DOHH2 (cell line): ENCODE measurements around the gene LATS2.

Source experiments
- H3F3A ChIP-seq: fragments of 200-600 bp; sonication (generic), shearing (Covaris generic); 2 replicates; pipeline ENCODE4 v1.6.0; 2016; ENCODE audit warnings: antibody characterized with exemption, mild to moderate bottlenecking; ENCODE audit not compliant: control insufficient read depth, insufficient read depth
- H3K27ac ChIP-seq: fragments of 200-600 bp; sonication (generic); 2 replicates; pipeline ENCODE4 v1.5.1; 2014; ENCODE audit warnings: low read depth, mild to moderate bottlenecking, low read length, moderate library complexity
- H3K27me3 ChIP-seq: fragments of 200-600 bp; sonication (generic); 2 replicates; pipeline ENCODE4 v1.6.1; 2014; ENCODE audit warnings: mild to moderate bottlenecking, low read length, mixed read lengths; ENCODE audit not compliant: control insufficient read depth
- H3K36me3 ChIP-seq: fragments of 200-600 bp; sonication (generic); 2 replicates; pipeline ENCODE4 v1.6.1; 2014; ENCODE audit warnings: mild to moderate bottlenecking, low read length, moderate library complexity, mixed read lengths; ENCODE audit not compliant: control insufficient read depth
- H3K4me1 ChIP-seq: fragments of 200-600 bp; sonication (generic); 2 replicates; pipeline ENCODE4 v1.6.1; 2014; ENCODE audit warnings: mild to moderate bottlenecking, low read length, mixed read lengths; ENCODE audit not compliant: control insufficient read depth
- H3K4me2 ChIP-seq: fragments of 200-600 bp; sonication (generic); 2 replicates; pipeline ENCODE4 v1.6.0; 2014; ENCODE audit warnings: mild to moderate bottlenecking, low read length, moderate library complexity
- H3K4me3 ChIP-seq: fragments of 200-600 bp; sonication (generic); 2 replicates; pipeline ENCODE4 v1.5.1; 2014; ENCODE audit warnings: mild to moderate bottlenecking, low read length, mixed read lengths
- H3K79me2 ChIP-seq: fragments of 200-600 bp; sonication (generic); 2 replicates; pipeline ENCODE4 v1.6.1; 2014; ENCODE audit warnings: mild to moderate bottlenecking, low read length, mixed read lengths; ENCODE audit not compliant: control insufficient read depth
- H3K9me2 ChIP-seq: fragments of 200-600 bp; sonication (generic); replicated peaks from 2 replicates; pipeline ENCODE4 v1.6.1; 2014; ENCODE audit warnings: mild to moderate bottlenecking, low read length, mixed read lengths; ENCODE audit not compliant: control insufficient read depth
- H3K9me3 ChIP-seq: fragments of 200-600 bp; sonication (generic); 2 replicates; pipeline ENCODE4 v1.6.1; 2014; ENCODE audit warnings: antibody characterized with exemption, low read length, mixed read lengths; ENCODE audit not compliant: control insufficient read depth, insufficient read depth
- H4K20me1 ChIP-seq: fragments of 200-600 bp; sonication (generic); 2 replicates; pipeline ENCODE4 v1.6.0; 2014; ENCODE audit warnings: low read depth, mild to moderate bottlenecking, antibody characterized with exemption, low read length, moderate library complexity; ENCODE audit not compliant: control insufficient read depth, insufficient read depth
- EZH2phosphoT487 ChIP-seq: fragments of 200-600 bp; sonication (generic); IDR thresholded peaks from 2 replicates; pipeline ENCODE4 v1.6.1; 2017; ENCODE audit warnings: borderline replicate concordance, mild to moderate bottlenecking, antibody characterized with exemption, low read length, moderate library complexity, mixed read lengths
- TF ChIP-seq, protein P1 (sequence below): fragments of 200-600 bp; sonication (generic); IDR thresholded peaks from one replicate; pipeline ENCODE4 v1.5.1; 2014; ENCODE audit warnings: antibody characterized with exemption, mild to moderate bottlenecking, low read depth, low read length; ENCODE audit not compliant: poor library complexity, severe bottlenecking

LATS2 gene

DNA sequence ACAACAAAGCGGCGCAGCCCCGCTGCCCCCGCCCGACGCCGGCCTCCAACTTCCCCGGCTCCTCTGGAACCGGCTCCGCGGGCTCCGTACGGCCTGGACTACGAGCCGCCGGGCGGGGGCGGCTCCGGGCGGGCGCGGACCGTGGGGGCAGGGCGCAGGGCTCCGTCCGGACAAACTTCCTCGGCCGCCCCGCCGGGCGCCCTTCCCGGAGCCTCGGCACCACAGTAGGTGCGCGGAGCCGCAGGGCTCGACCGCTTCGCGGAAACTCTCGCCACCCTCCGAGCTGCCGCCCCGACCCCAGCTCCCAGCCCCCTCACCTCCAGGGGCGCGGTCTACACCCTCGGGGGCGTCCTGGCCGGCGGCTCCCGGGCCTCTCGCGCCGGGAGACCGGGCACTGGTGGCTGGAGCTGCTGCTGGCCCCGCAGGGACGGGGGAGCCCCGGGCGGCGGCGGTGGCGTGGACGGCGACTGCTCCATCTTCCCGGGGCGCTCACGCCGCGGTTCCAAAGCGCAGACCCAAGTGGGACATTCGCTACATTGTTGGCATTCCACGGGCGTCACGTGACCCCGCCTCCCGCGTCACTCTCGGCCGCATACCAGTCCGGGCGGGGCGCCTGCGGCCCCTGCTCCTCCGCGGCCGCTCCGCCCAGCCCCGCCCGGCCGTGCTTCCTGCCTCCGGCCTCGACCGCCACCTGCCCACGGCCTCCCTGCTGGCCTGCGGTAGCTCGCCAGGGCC, at the start of gene LATS2:
Gene LATS2 (minus strand): TSS at position 558 of the 735 bp plus-strand sequence. CDS start 15,560 bp downstream, outside the sequence.
- Histone ChIP-seq H3K4me3 (peak within 1 kb of the TSS; percentile 25; the same call in 1 of the 2 replicates), H3K27me3 (peaks cover 7% of the 10 kb centered on the region), H3K79me2 (no peaks in the 10 kb centered on the region), H3K36me3 (no peaks in the 10 kb centered on the region), H4K20me1 (no peaks in the 10 kb centered on the region), H3K27ac (no peak within 1 kb of the TSS), H3K9me3 (no peaks in the 10 kb centered on the region), H3K9me2 (no peaks in the 10 kb centered on the region), H3K4me2 (peak within 1 kb of the TSS; percentile 37), H3F3A (no peaks in the 10 kb centered on the region), H3K4me1 (no peaks in the 10 kb centered on the region)
- no peak for TF ChIP-seq EZH2phosphoT487
- TF ChIP-seq, protein P1, sequence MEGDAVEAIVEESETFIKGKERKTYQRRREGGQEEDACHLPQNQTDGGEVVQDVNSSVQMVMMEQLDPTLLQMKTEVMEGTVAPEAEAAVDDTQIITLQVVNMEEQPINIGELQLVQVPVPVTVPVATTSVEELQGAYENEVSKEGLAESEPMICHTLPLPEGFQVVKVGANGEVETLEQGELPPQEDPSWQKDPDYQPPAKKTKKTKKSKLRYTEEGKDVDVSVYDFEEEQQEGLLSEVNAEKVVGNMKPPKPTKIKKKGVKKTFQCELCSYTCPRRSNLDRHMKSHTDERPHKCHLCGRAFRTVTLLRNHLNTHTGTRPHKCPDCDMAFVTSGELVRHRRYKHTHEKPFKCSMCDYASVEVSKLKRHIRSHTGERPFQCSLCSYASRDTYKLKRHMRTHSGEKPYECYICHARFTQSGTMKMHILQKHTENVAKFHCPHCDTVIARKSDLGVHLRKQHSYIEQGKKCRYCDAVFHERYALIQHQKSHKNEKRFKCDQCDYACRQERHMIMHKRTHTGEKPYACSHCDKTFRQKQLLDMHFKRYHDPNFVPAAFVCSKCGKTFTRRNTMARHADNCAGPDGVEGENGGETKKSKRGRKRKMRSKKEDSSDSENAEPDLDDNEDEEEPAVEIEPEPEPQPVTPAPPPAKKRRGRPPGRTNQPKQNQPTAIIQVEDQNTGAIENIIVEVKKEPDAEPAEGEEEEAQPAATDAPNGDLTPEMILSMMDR: no peak

DNA sequence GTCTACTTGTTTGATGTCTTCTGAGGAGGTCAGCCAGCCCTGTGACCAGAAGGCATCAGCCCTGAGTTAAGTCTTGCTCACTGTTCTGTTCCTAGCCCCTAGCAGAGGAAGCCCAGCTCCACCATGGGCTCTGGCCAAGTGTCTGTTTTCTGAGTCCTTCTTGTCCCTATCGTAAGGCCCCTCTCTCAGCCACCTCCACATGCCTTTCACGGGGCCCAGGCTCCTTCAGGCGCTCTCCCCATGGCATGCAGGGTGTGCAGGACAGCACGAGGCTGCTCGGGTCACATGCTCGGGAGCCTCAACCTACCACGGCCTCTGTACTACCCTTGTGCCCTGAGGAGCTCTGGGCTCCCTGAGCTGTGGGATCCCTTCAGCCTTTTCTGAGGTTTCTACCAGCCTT, 47.8 kb upstream of the LATS2 start:
- Histone ChIP-seq H3K9me3 (no peaks in the 10 kb centered on the region), H3K4me1 (no peaks in the 10 kb centered on the region), H3K9me2 (no peaks in the 10 kb centered on the region), H3K27me3 (no peaks in the 10 kb centered on the region), H3K79me2 (no peaks in the 10 kb centered on the region), H3K27ac (no peak overlapping the region), H3F3A (no peaks in the 10 kb centered on the region), H3K36me3 (no peaks in the 10 kb centered on the region), H3K4me3 (no peak overlapping the region), H4K20me1 (no peaks in the 10 kb centered on the region), H3K4me2 (no peak overlapping the region)
- no peak for TF ChIP-seq EZH2phosphoT487
- TF ChIP-seq, protein P1: no peak

DNA sequence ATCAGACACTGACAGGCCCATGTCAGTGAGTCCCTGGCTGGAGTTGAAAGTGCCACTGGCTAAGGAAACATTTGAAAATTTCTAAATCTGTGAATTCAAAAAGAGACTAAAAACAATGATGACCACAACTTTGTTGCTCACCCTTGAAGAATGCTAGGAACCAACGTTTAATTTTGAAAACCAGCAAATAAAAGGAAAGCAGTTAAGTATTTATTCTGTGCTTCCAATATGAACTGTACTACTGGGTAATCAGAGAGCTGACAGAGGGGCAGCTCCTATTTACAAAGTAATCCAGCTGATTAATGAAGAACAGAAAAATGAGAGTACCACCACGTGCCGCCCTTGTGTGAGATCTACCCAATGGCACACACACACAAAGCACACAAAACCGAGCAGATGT, 44.7 kb upstream of the LATS2 start:
- no peaks in the 10 kb centered on the region for H3K9me3 ChIP-seq
- H3K4me1 ChIP-seq: no peaks in the 10 kb centered on the region
- H3K4me3 ChIP-seq: no peak overlapping the region
- H3F3A ChIP-seq: no peaks in the 10 kb centered on the region
- H3K27ac ChIP-seq: no peak overlapping the region
- H4K20me1 ChIP-seq: no peaks in the 10 kb centered on the region
- TF ChIP-seq EZH2phosphoT487: no peak
- TF ChIP-seq, protein P1: no peak
- H3K4me2 ChIP-seq: no peak overlapping the region
- no peaks in the 10 kb centered on the region for H3K9me2 ChIP-seq
- no peaks in the 10 kb centered on the region for H3K36me3 ChIP-seq
- H3K79me2 ChIP-seq: no peaks in the 10 kb centered on the region
- no peaks in the 10 kb centered on the region for H3K27me3 ChIP-seq
